NCI-H69 (cell line): ENCODE measurements around the gene LONP1.
"Not testable (repeated sequence)": the region's sequence is repeated elsewhere in the genome, so short reads cannot be mapped to it uniquely, and the experiment has no call there.

Experiments
- DNase-seq: peaks from one replicate; lab custom pipeline; 2025; lab: John Stamatoyannopoulos, UW

The LONP1 gene

GRCh38 chr19:5719961-5720790 lies at the start of gene LONP1, which contains the start of gene CATSPERD:
LONP1 (minus strand) TSS chr19:5720146; CDS start chr19:5720132, 14 bp downstream.
CATSPERD (plus strand) TSS chr19:5720637; CDS start chr19:5720738, 101 bp downstream.
- peak; percentile 100 for DNase-seq

- no peak for DNase-seq
These were observed 48.0 kb upstream of the LONP1 start for GRCh38 chr19:5767949-5768348.

GRCh38 chr19:5765220-5765619 lies 45.3 kb upstream of the LONP1 start:
- DNase-seq, result no peak

DNA sequence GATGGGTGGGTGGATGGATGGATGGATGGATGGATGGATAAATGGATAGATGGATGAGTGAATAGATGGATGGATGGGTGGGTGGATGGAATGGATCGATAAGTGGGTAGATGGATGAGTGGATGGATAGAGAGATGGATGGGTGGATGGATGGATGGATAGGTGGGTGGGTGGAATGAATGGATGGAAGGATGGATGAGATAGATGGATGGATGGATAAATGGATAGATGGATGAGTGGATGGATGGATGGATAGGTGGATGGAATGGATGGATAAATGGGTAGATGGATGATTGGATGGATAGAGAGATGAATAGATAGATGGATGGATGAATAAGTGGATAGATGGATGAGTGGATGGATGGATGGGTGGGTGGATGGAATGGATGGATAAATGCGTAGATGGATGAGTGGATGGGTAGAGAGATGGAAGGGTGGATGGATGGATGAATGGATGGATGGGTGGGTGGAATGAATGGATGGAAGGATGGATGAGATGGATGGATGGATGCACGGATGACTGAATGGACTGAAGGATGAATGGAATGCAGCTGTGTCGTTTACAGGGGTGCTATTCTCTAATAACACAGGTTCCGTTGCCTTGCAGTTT lies 42.8 kb upstream of the LONP1 start:
- DNase-seq, result no peak

- DNase-seq, result no peak
These were observed 33.8 kb upstream of the LONP1 start for GRCh38 chr19:5753743-5754142.

DNA sequence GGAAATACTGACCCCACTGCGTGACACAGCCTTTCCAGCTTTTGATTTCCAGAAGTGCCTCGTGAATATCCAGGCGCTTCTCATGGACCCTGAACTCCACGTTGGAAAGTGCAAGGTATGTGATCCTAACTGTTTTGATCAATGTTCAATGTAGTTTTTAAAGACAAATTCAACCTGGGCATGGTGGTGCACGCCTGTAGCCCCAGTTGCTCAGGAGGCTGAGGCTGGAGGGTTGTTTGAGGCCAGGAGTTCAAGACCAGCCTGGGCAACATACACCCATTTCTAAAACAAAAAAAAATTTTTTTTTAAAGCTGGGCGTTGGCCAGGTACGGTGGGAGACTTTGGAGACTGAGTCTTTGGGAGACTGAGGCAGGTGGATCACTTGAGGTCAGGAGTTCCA lies 31.8 kb upstream of the LONP1 start:
- DNase-seq, result no peak

- DNase-seq, result no peak
These were observed 29.6 kb upstream of the LONP1 start for GRCh38 chr19:5749505-5749904.

- peak; percentile 76 for DNase-seq
These were observed 29.0 kb upstream of the LONP1 start for GRCh38 chr19:5748920-5749319.

DNA sequence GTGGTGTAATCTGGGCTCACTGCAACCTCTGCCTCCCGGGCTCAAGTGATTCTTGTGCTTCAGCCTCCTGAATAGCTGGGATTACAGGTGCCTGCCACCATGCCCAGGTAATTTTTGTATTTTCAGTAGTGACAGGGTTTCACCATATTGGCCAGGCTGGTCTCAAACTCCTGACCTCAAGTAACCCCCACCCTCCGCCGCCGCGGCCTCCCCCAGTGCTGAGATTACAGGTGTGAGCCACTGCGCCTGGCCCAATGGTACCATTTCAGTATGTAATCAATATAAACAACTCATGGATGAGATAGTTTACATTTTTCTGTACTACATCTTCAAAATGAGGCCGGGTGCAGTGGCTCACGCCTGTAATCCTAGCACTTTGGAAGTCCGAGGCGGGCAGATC lies 25.1 kb upstream of the LONP1 start:
- not testable (repeated sequence) for DNase-seq

DNA sequence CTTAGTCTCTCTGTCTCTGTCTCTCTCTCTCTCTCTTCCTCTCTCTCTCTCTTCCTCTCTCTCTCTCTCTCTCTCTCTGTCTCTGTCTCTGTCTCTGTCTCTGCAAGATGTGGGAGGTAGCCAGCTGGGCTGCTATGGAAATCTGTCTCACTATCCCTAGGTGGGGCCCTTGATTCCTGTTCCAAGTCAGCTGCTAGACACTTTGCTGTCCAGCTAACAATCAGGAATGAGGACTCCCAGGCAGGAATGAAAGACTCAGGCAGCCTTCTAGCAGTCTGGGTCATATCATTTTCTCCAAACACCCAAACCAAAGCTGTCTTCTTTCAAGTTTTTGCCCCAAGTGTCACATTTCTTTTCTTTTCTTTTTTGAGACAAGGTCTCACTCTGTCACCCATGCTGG lies 23.7 kb upstream of the LONP1 start:
- DNase-seq, result no peak

DNA sequence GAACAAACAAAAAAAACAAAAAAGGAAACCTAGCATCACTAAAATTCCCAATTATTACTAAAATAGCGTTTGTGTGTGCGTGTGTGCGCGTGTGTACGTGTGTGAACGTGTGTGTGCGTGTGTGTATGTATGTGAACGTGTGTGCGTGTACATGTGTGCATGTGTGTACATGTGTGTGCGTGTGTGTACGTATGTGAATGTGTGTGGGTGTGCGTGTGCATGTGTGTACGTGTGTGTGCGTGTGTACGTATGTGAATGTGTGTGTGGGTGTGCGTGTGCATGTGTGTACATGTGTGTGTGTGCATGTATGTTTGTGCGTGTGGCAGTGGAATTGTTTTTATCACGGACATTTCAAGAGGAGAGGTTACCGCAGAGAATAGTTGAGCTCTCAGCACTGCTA lies 22.1 kb upstream of the LONP1 start:
- DNase-seq, result no peak

DNA sequence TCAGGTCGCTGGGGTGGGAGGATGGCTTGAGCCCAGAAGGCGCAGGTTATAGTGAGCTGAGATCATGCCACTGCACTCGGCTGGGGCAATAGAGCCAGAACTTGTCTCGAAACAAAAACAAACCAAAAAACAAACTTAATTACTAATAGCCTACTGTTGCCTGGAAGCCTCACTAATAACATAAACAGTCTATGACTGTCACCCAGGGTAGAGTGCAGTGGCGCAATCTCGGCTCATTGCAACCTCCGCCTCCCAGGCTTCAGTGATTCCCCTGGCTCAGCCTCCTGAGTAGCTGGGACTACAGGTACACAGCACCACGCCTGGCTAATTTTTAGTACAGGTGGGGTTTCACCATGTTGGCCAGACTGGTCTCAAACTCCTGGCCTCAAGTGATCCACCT lies 18.5 kb upstream of the LONP1 start:
- no peak for DNase-seq

DNA sequence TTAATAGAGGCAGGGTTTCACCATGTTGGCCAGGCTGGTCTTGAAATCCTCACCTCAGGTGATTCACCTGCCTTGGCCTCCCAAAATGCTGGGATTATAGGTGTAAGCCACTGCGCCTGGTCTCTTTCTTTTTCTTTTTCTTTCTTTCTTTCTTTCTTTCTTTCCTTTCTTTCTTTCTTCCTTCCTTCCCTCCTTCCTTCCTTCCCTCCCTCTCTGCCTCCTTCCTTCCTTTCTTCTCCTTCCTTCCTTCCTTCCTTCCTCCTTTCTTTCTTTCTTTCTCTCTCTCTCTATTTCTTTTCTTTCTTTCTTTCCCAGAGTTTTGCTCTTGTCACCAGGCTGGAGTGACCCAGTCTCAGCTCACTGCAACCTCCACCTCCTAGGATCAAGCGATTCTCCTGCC lies 13.2 kb upstream of the LONP1 start:
- not testable (repeated sequence) for DNase-seq

GRCh38 chr19:5727453-5728050 lies 7.6 kb upstream of the LONP1 start:
- no peak for DNase-seq

DNA sequence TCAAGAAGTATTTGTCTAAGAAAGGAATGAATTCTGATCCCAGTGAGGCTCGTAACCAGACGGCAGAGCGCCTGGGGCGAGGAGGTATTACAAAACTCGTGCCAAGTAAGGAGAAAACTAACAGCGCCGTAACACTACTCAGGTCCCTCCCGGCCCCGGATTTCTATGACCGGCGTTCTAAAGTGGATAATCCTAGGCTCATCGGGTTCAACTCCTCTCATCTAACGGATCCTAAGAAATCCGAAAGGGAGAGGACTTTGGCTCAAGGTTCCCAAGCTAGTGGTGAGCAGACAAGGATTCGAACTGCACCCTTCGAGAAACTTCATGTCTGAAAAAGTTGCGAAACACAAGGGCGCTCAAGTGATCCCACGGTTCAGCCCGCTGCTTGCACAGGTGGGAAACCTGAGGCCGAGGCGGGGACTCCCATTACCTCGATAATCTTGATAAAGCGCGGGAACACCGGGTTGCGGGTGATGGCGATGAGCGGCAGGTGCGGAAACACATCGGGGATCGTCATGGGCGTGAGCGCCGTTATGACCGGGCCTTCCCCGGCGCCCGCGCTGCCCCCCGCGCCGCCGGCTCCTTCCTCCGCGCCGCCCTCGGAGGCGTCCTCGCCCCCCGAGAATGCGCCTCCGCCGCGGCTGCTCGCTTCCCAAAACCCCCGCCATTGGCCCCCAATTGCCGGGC lies 529 bp downstream of the LONP1 start:
- DNase-seq, result peak; percentile 54

DNA sequence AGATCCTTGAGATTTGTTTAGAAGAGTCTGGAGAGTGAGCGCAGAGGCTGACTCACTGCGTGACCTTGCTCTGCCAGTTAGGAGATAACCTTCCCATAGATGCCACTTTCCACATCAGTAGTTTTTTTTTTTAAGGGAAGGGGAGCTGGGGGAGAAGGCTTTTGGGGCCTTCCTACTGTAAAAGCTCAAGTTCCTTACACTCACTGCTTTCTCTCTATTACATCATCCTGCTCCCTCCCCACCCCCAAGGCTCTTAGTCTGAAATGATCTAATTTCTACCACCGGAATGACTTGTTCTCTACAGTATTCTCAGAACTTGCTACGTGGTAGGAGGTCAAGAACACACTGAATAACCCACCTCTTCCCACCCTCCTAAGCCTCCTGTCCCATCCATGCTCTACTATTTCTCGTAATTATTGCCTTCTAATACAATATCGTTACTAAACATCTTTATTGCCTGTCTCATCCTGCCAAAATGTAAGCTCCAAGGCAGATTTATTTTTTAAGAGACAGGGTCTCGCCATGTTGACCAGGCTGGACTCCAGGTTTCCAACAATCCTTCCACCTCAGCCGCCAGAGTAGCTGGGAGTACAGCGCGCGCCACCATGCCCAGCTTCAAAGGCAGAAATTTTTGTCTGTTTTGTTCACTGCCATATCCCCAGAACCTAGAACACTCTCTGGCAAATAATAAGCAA lies 1.2 kb downstream of the LONP1 start:
- peak; percentile 41 for DNase-seq

DNA sequence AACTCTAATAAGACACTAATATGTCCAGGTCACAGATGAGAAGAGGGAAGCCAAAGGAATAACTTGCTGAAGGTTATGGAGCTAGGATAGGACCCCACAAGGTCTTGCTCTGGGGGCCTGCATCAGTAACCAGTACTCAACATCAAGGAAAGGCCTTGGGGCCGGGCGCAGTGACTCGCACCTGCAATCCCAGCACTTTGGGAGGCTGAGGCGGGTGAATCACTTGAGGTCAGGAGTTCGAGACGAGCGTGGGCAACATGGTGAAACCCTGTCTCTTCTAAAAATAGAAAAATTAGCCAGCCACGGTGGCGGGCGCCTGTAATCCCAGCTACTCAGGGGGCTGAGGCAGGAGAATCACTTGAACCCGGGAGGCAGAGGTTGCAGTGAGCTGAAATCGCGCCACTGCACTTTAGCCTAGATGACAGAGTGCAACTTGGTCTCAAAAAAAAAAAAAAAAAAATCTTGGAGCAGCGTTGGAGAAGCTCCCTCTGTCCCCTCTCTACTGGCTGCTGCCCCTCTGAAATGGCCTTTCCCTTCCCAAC lies 1.8 kb downstream of the LONP1 start:
- no peak for DNase-seq

DNA sequence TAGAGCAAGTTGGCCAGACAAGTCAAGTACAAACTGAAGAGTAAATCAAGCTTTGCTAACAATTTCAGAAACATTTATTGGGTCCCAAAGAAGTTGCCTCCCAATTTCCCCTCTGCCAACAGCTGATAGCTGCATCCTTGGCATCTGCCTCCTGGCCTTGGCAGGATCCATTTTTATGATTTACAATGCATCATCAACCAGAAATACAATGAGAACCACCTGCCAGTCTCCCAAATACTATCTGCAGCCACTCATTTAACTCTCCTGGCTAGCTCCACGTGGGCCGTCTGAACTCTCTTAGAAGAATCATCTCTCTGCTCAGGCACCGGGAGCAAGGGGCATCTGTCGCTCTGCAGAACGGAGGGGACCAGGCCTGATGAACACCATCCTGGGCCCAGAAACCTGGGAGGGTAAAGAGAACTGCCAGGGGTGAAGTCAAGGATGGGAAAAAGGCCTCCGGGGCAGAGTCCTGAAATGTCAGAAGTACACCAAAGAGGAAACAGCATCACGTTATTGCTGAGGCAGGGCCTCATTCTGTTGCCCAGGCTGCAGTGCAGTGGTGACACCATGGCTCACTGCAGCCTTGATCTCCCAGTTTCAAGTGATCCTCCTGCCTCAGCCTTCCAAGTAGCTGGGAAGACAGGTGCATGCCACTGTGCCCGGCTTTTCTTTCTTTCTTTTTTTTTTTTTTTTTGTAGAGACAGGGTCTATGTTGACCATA lies 2.6 kb downstream of the LONP1 start:
- no peak for DNase-seq

DNA sequence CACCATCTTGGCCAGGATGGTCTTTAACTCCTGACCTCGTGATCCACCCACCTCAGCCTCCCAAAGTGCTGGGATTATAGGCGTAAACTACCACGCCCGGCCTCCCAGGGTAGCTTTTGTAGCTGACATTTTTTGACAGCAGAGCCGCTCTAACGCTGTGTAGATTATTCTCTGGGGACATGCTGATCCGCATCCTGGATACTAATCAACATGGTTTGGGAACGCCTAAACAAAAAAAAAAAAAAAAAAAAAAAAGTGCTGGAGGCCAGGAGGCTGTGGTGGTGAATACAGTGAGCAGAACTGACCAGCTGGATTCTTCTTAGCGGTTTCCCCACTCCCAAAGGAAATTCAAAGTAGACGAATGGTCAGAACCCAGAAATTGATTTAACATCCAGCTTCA lies 5.1 kb downstream of the LONP1 start:
- no peak for DNase-seq

GRCh38 chr19:5713228-5713627 lies 6.7 kb downstream of the LONP1 start:
- DNase-seq, result no peak

- no peak for DNase-seq
These were observed 8.2 kb downstream of the LONP1 start for GRCh38 chr19:5711713-5712161.
